Stimulated activated CD4-positive, alpha-beta T cell treated with anti-CD3 and anti-CD28 coated beads, TNF-alpha, amount 100 ng/mL, for 48 hours (primary cell): Measurements from ENCODE around the gene POLDIP2.

Experiments
- DNase-seq, 3 donors: peaks; one replicate each; pipeline ENCODE4 v3.0.0-alpha.2; 2020; ENCODE audit warnings: low read depth in 3 of 3

POLDIP2 gene

GRCh38 chr17:28317099-28317965 is 40.0 kb downstream of the POLDIP2 start:
- DNase-seq, result no peak

- DNase-seq, result no peak
Observed at GRCh38 chr17:28315846-28316705, 41.3 kb downstream of the POLDIP2 start.

- no peak for DNase-seq
Observed at GRCh38 chr17:28313841-28314240, 43.5 kb downstream of the POLDIP2 start.

GRCh38 chr17:28306954-28307401 is 50.3 kb downstream of the POLDIP2 start:
- DNase-seq, result no peak

- no peak for DNase-seq
Observed at GRCh38 chr17:28298449-28298848, 58.9 kb downstream of the POLDIP2 start.
